ENCODE results near the gene MYLK.

MYLK gene

GRCh38 chr3:123768480-123769355, 115.4 kb downstream of the MYLK start:
- no peak for DNase-seq (ENCODE audit: low spot score)

DNA sequence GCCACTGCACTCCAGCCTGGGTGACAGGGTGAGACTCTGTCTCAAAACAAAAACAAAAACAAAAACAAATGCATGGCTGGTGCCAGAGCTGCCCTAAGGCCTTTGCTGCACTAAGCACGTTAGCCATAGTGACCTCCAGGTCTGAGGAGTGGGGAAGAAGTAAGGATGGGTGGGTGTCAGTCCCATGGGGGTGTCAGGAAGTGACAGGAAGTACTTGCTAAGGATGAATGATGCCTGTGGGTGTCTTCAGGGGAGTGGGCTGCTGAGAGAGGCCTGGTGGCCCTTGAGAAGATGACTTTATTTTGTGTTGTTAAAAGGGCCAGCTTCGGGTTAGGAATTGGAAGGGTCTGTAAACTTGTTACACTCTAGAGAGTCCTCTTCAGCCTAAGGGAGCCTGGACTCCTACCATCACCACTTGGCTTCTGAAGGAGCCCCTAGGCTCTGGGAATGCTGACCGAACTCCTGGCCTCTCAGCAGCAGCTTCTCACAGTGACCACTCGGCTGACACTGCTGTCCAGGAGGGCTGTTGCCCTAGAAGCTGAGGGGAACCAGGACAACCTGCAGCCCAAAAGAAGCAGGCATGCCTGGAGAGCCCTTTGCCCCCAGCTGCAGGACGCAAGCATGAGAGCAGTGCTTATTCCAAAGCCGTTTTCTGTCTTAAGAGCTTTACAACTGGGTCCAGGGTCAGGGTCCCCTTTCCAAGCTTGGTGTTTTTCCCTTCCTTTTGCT, 116.4 kb downstream of the MYLK start:
- DNase-seq (ENCODE audit: low spot score) = no peak

- no peak for DNase-seq (ENCODE audit: low spot score)
Observed at GRCh38 chr3:123767009-123767372, 117.1 kb downstream of the MYLK start.

DNA sequence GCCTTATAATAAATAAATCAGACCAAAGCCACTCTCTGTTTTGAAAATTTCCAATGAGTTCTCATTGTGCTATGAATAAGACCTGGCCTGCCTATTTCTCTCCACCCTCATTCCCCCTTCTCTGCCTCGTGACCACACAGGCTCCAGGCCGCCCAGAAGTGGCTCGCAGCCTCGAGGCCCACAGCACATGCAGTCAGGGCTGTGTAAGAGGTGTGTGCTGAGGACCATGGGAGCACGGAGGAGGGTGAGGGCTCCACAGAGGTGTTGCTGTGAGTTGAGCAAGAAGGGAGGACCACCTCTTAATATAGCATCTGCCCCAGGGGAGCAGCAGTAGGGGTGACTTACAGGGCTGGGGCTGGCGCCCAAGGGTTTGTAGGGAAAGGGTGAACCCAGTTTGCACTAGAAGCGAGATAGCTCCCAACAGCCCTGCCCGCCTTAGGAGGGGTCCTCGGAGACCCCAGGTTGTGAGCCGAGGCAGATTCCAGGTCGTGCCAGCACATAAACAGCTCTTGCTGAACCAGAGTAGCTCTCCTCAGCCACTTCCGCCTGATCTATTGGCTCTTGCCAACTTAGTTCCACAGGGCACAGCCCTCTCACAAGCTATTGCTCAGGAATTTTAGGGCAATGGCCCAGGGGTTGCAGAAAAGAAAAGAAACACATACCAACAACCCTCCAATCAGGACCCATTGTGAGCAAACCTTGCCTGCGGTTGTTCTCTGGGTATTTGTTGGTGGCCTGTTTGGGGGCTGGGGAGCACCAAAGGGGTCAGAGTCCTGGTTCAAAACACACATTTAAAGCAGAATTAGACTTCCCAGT, 117.7 kb downstream of the MYLK start:
- DNase-seq (ENCODE audit: low spot score) = no peak

DNA sequence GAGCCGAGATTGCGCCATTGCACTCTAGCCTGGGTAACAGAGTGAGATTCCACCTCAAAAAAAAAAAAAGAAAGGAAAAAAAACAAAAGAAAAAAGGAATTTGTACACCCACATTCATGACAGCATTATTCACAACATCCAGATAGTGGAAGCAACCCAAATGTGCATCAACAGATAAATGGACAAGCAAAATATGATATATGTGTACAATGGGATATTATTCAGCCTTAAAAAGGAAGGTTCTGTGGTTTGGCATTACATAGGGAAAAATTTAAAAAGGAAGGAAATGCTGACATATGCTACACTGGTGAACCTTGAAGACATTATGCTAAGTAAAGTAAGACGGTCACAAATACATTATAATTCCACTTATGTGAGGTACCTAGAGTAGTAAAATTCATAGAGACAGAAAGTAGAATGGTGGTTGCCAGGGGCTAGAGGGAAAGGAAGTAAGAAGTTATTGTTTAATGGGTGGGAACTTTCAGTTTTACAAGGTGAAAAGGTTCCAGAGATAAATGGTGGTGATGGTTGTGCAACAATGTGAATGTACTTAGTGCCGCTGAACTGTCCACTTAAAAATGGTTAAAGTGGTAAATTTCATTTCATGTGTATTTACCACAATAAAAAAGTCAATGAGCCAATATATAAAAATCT, 118.5 kb downstream of the MYLK start:
- no peak for DNase-seq (ENCODE audit: low spot score)

- DNase-seq (ENCODE audit: low spot score) = no peak
Observed at GRCh38 chr3:123764647-123765046, 119.5 kb downstream of the MYLK start.

DNA sequence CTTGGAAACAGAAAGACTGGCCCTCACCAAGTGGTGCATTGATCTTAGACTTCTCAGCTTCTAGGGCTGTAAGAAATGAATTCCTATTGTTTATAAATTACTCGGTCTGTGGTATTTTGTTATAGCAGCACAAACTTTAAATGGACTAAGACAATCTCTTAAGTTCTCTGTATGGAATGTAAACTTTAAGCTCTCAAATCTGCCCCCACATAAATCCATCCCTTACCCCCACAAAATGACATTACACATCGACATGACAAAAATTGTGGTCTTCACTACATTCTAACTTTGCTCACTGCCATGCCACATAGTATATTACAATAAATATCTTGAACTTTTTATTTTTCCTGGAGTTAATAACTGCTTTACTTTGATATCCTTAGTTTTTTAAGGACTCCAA, 121.3 kb downstream of the MYLK start:
- DNase-seq (ENCODE audit: low spot score) = no peak

DNA sequence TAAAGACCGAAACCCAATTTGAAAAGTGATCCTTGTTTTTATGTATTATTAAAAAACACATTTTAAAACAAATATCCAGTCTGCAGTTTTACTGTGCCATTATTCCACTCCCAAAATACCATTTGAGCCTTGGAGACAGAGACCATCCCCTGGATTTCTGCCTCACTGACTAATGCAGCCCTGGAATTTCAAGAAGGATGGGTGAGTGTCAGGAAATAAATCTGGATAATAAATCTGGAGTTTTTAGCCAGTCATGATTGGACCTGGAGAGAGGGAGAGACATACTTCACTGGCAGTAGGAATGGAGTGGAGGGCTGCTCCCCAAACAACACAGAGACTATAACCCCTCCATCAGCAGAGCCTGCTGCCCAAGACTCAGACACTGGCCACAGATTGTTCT, 123.3 kb downstream of the MYLK start:
- DNase-seq (ENCODE audit: low spot score) = no peak

DNA sequence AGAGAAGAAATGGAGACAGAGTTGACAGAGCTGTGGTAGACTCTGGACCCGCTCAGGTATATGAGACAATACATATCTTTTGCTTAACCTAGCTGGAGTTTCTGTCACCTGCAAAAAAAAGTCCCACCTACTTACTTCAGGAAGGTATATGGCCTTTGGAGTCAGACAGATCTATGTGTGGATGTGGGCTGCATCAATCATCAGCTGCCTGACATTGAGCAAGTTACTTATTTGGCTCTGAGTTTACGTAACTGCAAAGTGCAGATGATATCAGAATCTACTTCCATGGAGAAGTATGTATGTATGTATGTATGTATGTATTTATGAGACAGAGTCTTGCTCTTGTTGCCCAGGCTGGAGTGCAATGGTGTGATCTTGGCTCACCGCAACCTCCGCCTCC, 124.3 kb downstream of the MYLK start:
- DNase-seq (ENCODE audit: low spot score) = no peak

DNA sequence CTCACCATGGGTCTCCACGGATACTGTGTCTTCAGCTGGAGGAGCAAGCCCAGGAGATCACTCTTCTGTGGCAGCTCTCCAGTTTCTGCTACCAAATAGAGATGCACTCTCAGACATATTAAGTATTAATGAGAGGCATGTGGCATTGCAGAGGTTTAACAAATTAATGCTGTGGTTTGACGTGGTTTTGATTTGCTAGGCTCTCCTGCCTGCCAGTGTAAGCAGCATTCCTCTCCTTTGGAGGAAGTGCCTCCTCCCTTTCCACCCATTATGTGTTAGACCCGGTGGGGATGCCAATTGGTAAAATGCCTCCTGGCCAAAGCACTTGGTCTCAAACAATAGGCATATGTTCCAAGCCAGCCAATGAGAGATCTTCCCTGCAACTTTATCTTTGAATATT, 124.8 kb downstream of the MYLK start:
- DNase-seq (ENCODE audit: low spot score) = no peak

DNA sequence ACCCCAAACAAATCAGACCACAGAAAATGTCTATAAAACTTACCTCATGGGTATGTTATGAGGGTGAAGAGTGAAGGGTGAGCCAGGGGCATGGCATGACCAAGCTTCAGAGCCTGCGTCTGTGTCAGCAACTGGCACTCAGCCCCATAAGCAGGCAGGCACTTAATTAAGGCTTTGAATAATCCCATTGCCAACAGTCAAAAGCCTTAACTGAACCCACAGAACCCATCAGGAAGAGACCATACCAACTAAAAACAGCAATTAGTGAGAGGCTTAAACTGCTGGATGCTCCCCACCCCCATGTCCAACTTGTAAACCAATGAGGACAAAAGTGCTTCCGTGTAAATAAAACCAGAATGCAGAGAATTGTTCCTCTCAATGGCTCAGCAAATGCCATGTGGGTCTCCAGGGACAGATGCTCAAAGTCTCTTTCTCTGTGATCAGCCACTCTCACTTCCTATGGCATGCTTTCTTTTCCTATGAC, 126.0 kb downstream of the MYLK start:
- DNase-seq (ENCODE audit: low spot score) = peak; percentile 58

- peak; percentile 79 for DNase-seq (ENCODE audit: low spot score)
Observed at GRCh38 chr3:123757281-123757940, 126.7 kb downstream of the MYLK start.

DNA sequence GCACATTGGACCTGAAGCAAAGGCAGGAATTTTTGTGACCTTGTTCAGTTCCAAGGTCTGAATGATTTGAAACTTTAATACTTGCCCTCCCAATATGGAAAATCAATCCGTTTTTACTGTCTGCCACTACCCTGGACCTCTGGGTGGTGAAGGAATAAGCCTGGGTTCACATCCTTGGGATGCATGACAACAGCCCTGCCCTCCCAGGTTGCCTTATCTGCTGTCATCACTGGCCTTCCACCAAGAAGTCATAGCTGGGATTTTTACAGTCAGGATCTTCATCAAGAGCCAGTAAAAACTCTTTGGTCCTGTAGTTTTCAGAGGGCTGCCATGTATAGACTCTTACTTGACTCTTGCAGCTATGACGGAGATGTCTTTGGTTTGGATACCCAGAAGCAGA, 128.6 kb downstream of the MYLK start:
- DNase-seq (ENCODE audit: low spot score) = no peak

DNA sequence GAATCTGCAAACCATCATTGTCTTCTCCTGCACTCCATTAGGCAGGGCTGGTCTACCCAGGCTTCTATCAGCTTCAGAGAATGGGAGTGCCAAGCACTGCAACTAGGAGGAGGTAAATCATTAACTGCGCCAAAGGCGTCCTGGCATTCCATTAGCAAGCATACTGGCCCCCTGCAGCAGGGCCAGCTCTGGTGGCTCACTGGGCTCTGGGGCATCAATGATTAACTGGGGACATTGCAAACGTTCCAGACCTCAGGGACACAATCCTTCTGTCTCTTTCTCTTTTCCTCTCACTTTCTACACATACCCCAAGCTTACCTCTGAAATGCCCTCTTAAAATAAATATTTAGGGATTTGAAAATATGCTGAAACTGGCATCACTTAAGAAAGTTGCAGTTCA, 129.0 kb downstream of the MYLK start:
- peak; percentile 87 for DNase-seq (ENCODE audit: low spot score)

GRCh38 chr3:123753286-123753685, 130.8 kb downstream of the MYLK start:
- no peak for DNase-seq (ENCODE audit: low spot score)

DNA sequence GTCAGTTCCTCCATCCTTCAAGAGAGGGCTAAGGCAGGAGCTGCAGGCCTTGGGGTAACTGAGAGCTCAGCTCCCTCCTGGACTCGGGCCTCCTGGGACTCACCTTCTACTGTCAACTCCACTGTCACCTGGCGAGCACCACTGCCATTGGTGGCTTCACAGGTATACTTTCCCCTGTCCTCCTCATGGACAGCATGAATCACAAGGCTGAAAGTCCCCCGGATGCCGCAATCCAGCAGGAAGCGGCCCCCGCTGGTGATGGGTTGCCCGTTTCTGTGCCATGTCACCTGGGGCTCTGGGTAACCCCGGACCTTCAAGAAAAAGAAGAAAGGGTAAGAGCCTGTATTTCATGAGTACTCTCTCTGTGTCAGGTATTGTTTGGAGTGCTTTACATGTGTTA, 131.9 kb downstream of the MYLK start:
- DNase-seq (ENCODE audit: low spot score) = no peak

- no peak for DNase-seq (ENCODE audit: low spot score)
Observed at GRCh38 chr3:123751433-123751832, 132.7 kb downstream of the MYLK start.

DNA sequence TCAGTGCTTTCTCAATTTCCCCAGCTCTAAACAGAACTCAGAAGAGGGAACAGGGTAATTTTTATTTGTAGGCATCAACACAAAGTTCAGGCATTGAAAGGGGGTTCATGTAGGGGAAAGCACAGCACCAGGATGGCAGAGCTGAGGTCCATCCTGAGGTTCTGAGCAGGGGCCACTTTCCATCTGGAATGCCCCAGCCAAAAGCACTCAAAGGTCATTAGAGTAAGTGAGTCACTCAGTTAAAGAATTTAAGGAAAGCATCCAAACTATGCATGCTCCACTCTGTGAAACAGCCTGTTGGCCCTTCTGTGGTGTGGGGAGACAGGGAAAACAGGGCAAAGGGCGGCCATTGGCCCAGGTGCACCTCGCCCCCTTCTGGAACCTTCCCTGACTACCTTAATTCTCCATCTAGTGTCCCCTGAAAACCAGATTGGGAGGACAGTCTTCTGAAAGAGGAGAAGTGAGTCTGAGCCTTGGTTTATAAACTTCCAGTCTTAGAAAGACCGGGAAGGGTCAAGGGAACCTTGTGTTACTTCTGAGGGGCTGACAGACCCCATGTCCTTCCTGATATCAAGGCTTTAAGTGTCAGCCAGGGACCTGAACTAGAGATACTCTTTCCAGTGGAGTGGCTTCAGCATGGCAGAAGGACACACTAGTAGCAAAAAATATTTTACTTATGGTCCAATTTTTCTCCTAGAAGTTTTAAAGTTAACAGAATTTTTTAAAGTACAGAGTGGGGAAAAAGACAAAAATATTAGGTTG, 133.3 kb downstream of the MYLK start:
- DNase-seq (ENCODE audit: low spot score) = peak; percentile 88

DNA sequence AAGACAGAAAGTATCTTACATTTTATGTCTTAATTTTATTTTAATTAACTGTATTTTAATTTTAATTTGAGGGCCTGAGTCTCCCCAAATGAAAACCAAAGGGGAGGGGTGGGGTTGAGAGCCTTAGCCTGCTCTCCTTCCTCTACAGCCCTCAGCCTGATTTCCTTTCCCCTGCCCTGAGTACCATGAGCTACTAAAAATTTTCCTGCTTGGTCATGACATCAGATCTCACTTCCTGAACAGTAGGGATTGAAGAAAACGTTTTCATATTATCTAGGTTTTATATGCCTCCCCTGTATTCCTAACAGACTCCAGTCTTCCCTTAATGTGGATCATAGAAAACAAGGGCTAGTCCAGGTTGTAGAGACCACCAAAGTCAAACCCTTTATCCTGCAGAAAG, 133.9 kb downstream of the MYLK start:
- no peak for DNase-seq (ENCODE audit: low spot score)

DNA sequence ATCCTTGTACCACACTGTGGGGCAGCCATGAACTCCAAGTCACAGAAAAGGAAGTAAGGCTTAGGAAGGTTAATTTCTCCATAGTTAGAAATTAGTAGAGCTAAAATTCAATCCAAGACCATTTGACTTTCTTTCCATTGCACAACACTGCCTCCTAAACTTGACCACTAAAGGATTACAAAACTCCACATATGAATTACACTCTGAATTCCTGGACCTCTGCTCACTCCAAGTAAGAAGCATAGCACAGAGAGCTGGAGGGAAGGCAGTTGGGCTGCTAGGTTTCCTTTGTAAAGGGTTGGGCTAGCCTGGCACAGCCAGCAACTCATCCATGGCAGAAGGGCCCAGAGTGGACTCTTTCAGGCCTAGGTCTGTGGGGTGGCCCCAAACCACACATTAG, 134.4 kb downstream of the MYLK start:
- DNase-seq (ENCODE audit: low spot score) = no peak
